Hematopoietic multipotent progenitor cell treated with erythropoietin and hydrocortisone succinate and interleukin-3 and kit ligand, for 15 days (in vitro differentiated cells): ENCODE results near the gene EPB41L1.

Source experiments
- DNase-seq: peaks from one replicate; pipeline ENCODE4 v3.0.0-alpha.2; 2015; ENCODE audit warnings: low spot score

The EPB41L1 gene

GRCh38 chr20:36155629-36155971 is 1.1 kb downstream of the EPB41L1 start:
- no peak for DNase-seq

- no peak for DNase-seq
Observed at GRCh38 chr20:36155991-36156390, 1.5 kb downstream of the EPB41L1 start.

GRCh38 chr20:36157610-36158009 is 3.1 kb downstream of the EPB41L1 start:
- DNase-seq, result no peak

- no peak for DNase-seq
Observed at GRCh38 chr20:36158160-36158741, 3.7 kb downstream of the EPB41L1 start.

- DNase-seq, result no peak
Observed at GRCh38 chr20:36159833-36160232, 5.3 kb downstream of the EPB41L1 start.

- no peak for DNase-seq
Observed at GRCh38 chr20:36162272-36162966, 7.9 kb downstream of the EPB41L1 start.

- no peak for DNase-seq
Observed at GRCh38 chr20:36167902-36168503, 13.5 kb downstream of the EPB41L1 start.

GRCh38 chr20:36170542-36171215 is 16.1 kb downstream of the EPB41L1 start:
- DNase-seq, result no peak

GRCh38 chr20:36173451-36173933 is 19.0 kb downstream of the EPB41L1 start:
- no peak for DNase-seq

- DNase-seq, result no peak
Observed at GRCh38 chr20:36175016-36175415, 20.5 kb downstream of the EPB41L1 start.

GRCh38 chr20:36175475-36175995 is 21.0 kb downstream of the EPB41L1 start:
- no peak for DNase-seq

- no peak for DNase-seq
Observed at GRCh38 chr20:36177716-36178115, 23.2 kb downstream of the EPB41L1 start.

- DNase-seq, result no peak
Observed at GRCh38 chr20:36179170-36179945, 24.8 kb downstream of the EPB41L1 start.

GRCh38 chr20:36180323-36180722 is 25.8 kb downstream of the EPB41L1 start:
- no peak for DNase-seq

- no peak for DNase-seq
Observed at GRCh38 chr20:36181934-36182603, 27.5 kb downstream of the EPB41L1 start.

- no peak for DNase-seq
Observed at GRCh38 chr20:36182604-36183154, 28.1 kb downstream of the EPB41L1 start.

GRCh38 chr20:36183155-36183944 is 28.8 kb downstream of the EPB41L1 start:
- DNase-seq, result no peak

- DNase-seq, result no peak
Observed at GRCh38 chr20:36184816-36185776, 30.6 kb downstream of the EPB41L1 start.
